SK-MEL-5 (cell line): ENCODE data around the gene CREB5. TPM values are rescaled to one million over a fixed set of nuclear protein-coding genes. Genes with fewer than 3 reads are reported as not detected.

Experiments used
- total RNA-seq: library from RNA; depleted of rRNA; stranded (reverse); fragments of >200 nt; shearing (Covaris generic); gene quantifications from 2 replicates; pipeline ENCODE4 v1.2.3, GENCODE V29; 2014; rRNA removed

The CREB5 gene
- total RNA-seq, 1 experiment from 2014 or later: 19.4 TPM

Other genes with a start within 250 kb of the CREB5 start
- gene JAZF1, start 231.7 kb upstream of the CREB5 start, total RNA-seq: 15.3 and 19.2 TPM in 2 replicates